GM23338 (cell line): ENCODE results near the gene FAM168A. TPM values are rescaled to one million over a fixed set of nuclear protein-coding genes. Genes with fewer than 3 reads are reported as not detected.

Experiments
- CREB1 ChIP-seq: fragments of 250-450 bp; sonication (Bioruptor Pico); IDR thresholded peaks from 2 replicates; pipeline ENCODE4 v1.5.0; 2020; ENCODE audit warnings: low read depth, mild to moderate bottlenecking, moderate library complexity
- CTCF ChIP-seq, 2 experiments: fragments of 200-600 bp in 1 of 2; sonication (generic) in 1 of 2; conservative IDR thresholded peaks; 2 replicates each; pipeline versions ENCODE4 v1.5.1 to v1.6.1; 2016 to 2017; ENCODE audit warnings: antibody characterized with exemption in 2 of 2, low read depth in 2 of 2, mild to moderate bottlenecking in 2 of 2, moderate library complexity in 1 of 2
- EZH2 ChIP-seq: fragments of 200-600 bp; sonication (generic); IDR thresholded peaks from one replicate; pipeline ENCODE4 v1.8.0; 2017; ENCODE audit warnings: antibody characterized with exemption, mild to moderate bottlenecking, low read depth; ENCODE audit not compliant: unreplicated experiment
- EZH2phosphoT487 ChIP-seq: fragments of 200-600 bp; sonication (generic); IDR thresholded peaks from one replicate; pipeline ENCODE4 v1.8.1; 2018; ENCODE audit warnings: antibody characterized with exemption; ENCODE audit not compliant: unreplicated experiment
- JUNB ChIP-seq: IDR thresholded peaks from one replicate; pipeline ENCODE4 v1.6.1; 2016; ENCODE audit warnings: antibody characterized with exemption; ENCODE audit not compliant: unreplicated experiment
- POLR2AphosphoS5 ChIP-seq: IDR thresholded peaks from 2 replicates; pipeline ENCODE4 v1.6.1; 2016; ENCODE audit warnings: antibody characterized with exemption, low read depth
- STAT1 ChIP-seq: IDR thresholded peaks from one replicate; pipeline ENCODE4 v1.6.1; 2016; ENCODE audit warnings: antibody characterized with exemption; ENCODE audit not compliant: unreplicated experiment
- ZNF114 ChIP-seq: fragments of 250-450 bp; sonication (Bioruptor Pico); IDR thresholded peaks from 2 replicates; pipeline ENCODE4 v1.5.0; 2020; ENCODE audit warnings: mild to moderate bottlenecking, moderate library complexity
- ZNF331 ChIP-seq: fragments of 250-450 bp; sonication (Bioruptor Pico); IDR thresholded peaks from 2 replicates; pipeline ENCODE4 v1.5.0; 2020; ENCODE audit warnings: low read depth, mild to moderate bottlenecking, moderate library complexity
- polyA plus RNA-seq: library from polyadenylated mRNA; unstranded; fragments of >200 nt; fragmentation: Nextera tagmentation; extraction: Ambion mirVana; gene quantifications from 2 replicates; pipeline ENCODE4 v1.2.1, GENCODE V29; 2016
- total RNA-seq: library from RNA; depleted of rRNA; stranded (reverse); fragments of >200 nt; shearing (Covaris generic); gene quantifications from 2 replicates; pipeline ENCODE4 v1.2.3, GENCODE V29; 2014
- TF ChIP-seq, protein P1 (sequence below): fragments of 250-450 bp; sonication (Bioruptor Pico); IDR thresholded peaks from 2 replicates; pipeline ENCODE4 v1.5.0; 2020; ENCODE audit warnings: mild to moderate bottlenecking, moderate library complexity

The FAM168A gene
- total and polyA plus RNA-seq, 2 experiments from 2014 or later = 8.0 to 20.3 TPM

DNA sequence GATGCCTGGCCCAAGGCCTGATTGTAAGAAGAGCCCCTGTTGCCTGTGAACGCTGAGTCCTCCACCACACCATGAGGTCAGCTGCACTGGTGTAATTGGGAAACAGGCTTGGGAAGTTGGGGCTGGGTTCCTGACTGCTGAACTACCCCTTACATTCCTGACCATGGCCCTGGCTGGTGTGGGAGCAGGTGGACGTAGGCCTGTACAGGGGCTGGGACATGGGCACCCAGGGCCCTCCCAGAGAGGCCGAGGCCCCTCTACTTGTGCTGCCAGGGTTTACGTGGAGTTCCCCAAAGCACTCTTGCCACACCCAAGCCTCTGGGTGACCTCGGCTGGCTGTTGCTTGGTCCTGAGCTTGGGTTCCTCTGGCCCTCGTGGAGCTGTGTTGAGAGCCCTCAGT, 216.3 kb downstream of the FAM168A start (continued):
- TF ChIP-seq, protein P1, sequence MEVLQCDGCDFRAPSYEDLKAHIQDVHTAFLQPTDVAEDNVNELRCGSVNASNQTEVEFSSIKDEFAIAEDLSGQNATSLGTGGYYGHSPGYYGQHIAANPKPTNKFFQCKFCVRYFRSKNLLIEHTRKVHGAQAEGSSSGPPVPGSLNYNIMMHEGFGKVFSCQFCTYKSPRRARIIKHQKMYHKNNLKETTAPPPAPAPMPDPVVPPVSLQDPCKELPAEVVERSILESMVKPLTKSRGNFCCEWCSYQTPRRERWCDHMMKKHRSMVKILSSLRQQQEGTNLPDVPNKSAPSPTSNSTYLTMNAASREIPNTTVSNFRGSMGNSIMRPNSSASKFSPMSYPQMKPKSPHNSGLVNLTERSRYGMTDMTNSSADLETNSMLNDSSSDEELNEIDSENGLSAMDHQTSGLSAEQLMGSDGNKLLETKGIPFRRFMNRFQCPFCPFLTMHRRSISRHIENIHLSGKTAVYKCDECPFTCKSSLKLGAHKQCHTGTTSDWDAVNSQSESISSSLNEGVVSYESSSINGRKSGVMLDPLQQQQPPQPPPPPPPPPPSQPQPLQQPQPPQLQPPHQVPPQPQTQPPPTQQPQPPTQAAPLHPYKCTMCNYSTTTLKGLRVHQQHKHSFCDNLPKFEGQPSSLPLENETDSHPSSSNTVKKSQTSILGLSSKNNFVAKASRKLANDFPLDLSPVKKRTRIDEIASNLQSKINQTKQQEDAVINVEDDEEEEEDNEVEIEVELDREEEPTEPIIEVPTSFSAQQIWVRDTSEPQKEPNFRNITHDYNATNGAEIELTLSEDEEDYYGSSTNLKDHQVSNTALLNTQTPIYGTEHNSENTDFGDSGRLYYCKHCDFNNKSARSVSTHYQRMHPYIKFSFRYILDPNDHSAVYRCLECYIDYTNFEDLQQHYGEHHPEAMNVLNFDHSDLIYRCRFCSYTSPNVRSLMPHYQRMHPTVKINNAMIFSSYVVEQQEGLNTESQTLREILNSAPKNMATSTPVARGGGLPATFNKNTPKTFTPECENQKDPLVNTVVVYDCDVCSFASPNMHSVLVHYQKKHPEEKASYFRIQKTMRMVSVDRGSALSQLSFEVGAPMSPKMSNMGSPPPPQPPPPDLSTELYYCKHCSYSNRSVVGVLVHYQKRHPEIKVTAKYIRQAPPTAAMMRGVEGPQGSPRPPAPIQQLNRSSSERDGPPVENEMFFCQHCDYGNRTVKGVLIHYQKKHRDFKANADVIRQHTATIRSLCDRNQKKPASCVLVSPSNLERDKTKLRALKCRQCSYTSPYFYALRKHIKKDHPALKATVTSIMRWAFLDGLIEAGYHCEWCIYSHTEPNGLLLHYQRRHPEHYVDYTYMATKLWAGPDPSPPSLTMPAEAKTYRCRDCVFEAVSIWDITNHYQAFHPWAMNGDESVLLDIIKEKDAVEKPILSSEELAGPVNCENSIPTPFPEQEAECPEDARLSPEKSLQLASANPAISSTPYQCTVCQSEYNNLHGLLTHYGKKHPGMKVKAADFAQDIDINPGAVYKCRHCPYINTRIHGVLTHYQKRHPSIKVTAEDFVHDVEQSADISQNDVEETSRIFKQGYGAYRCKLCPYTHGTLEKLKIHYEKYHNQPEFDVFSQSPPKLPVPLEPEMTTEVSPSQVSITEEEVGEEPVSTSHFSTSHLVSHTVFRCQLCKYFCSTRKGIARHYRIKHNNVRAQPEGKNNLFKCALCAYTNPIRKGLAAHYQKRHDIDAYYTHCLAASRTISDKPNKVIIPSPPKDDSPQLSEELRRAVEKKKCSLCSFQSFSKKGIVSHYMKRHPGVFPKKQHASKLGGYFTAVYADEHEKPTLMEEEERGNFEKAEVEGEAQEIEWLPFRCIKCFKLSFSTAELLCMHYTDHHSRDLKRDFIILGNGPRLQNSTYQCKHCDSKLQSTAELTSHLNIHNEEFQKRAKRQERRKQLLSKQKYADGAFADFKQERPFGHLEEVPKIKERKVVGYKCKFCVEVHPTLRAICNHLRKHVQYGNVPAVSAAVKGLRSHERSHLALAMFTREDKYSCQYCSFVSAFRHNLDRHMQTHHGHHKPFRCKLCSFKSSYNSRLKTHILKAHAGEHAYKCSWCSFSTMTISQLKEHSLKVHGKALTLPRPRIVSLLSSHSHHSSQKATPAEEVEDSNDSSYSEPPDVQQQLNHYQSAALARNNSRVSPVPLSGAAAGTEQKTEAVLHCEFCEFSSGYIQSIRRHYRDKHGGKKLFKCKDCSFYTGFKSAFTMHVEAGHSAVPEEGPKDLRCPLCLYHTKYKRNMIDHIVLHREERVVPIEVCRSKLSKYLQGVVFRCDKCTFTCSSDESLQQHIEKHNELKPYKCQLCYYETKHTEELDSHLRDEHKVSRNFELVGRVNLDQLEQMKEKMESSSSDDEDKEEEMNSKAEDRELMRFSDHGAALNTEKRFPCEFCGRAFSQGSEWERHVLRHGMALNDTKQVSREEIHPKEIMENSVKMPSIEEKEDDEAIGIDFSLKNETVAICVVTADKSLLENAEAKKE (CRISPR knock-in tag) = no peak
- no peak for TF ChIP-seq CTCF (conservative IDR thresholded peaks at IDR 0.05; ENCODE audit: low read depth in 2 of 2)
- TF ChIP-seq CREB1 (CRISPR knock-in tag) = no peak
- no peak for TF ChIP-seq EZH2phosphoT487
- TF ChIP-seq ZNF114 (CRISPR knock-in tag) = no peak
- no peak for TF ChIP-seq STAT1
- no peak for TF ChIP-seq ZNF331 (CRISPR knock-in tag)
- no peak for TF ChIP-seq JUNB
- TF ChIP-seq POLR2AphosphoS5 = no peak
- TF ChIP-seq EZH2 = no peak
